Hepatocyte (in vitro differentiated cells): ENCODE measurements around the gene SLC9B2.

Source experiments
- EZH2 ChIP-seq: fragments of 200-600 bp; sonication (generic); IDR thresholded peaks from 2 replicates; pipeline ENCODE4 v1.6.1; 2016; ENCODE audit warnings: antibody characterized with exemption, mild to moderate bottlenecking, borderline replicate concordance
- EZH2phosphoT487 ChIP-seq: fragments of 200-600 bp; sonication (generic); IDR thresholded peaks from one replicate; pipeline ENCODE4 v1.6.1; 2018; ENCODE audit warnings: antibody characterized with exemption, mild to moderate bottlenecking, low read depth, moderate library complexity; ENCODE audit not compliant: unreplicated experiment, severe bottlenecking
- TF ChIP-seq, protein P1 (sequence below): fragments of 200-600 bp; sonication (generic); IDR thresholded peaks from 2 replicates; pipeline ENCODE4 v1.5.1; 2016; ENCODE audit warnings: antibody characterized with exemption, mild to moderate bottlenecking; ENCODE audit not compliant: poor library complexity

GRCh38 chr4:103123114-103123513, 46.6 kb upstream of the SLC9B2 start:
- TF ChIP-seq, protein P1, sequence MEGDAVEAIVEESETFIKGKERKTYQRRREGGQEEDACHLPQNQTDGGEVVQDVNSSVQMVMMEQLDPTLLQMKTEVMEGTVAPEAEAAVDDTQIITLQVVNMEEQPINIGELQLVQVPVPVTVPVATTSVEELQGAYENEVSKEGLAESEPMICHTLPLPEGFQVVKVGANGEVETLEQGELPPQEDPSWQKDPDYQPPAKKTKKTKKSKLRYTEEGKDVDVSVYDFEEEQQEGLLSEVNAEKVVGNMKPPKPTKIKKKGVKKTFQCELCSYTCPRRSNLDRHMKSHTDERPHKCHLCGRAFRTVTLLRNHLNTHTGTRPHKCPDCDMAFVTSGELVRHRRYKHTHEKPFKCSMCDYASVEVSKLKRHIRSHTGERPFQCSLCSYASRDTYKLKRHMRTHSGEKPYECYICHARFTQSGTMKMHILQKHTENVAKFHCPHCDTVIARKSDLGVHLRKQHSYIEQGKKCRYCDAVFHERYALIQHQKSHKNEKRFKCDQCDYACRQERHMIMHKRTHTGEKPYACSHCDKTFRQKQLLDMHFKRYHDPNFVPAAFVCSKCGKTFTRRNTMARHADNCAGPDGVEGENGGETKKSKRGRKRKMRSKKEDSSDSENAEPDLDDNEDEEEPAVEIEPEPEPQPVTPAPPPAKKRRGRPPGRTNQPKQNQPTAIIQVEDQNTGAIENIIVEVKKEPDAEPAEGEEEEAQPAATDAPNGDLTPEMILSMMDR, result no peak
- TF ChIP-seq EZH2 (no peak), EZH2phosphoT487 (no peak)
